Superior temporal gyrus (tissue), 1 donor: ENCODE results near the gene LAMTOR4.

Experiments
- DNase-seq: peaks from one replicate; pipeline ENCODE4 v3.0.0-alpha.2; 2016; ENCODE audit errors: extremely low spot score

The LAMTOR4 gene

GRCh38 chr7:100153708-100154535 is 5.2 kb downstream of the LAMTOR4 start:
- no peak for DNase-seq

DNA sequence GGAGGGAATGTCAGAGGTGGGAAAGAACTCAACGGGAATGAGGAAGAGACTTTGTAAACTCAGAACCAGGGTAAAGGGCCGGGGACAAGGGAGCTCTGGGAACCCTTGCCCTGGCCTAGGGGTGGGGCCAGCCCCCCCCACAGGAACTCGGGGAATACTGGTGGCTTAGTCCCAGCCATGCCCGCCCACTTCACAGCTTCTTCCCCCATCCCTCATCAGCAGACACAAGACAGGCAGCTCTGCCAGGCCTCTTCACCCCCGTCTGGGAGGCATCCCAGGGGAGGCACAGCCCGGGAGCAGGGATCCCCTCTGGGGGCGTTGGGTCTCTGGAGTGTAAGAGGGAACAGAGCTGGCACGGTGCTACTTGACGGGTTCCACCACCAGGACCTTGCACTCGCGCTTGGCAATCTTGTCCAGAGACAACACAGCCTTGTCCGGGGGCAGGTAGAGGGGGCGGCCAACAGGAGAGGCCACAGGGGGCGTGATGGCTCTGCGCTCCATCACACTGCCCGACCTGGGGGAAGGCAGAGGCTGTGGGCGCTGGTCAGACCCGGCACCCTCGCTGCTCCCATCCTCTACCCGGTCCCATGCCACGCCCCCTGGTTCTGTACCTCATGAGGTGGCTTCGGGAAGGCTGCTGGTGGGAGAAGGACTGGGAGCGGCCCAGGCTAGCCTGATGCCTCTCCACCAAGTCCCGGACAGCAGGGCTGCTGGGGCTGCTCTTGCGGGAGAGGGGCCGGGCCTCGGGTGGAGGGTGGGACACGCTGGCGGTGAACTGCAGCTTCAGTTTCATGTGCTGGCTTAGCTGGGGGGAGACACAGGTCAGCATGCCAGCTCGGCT is 6.2 kb downstream of the LAMTOR4 start:
- no peak for DNase-seq

DNA sequence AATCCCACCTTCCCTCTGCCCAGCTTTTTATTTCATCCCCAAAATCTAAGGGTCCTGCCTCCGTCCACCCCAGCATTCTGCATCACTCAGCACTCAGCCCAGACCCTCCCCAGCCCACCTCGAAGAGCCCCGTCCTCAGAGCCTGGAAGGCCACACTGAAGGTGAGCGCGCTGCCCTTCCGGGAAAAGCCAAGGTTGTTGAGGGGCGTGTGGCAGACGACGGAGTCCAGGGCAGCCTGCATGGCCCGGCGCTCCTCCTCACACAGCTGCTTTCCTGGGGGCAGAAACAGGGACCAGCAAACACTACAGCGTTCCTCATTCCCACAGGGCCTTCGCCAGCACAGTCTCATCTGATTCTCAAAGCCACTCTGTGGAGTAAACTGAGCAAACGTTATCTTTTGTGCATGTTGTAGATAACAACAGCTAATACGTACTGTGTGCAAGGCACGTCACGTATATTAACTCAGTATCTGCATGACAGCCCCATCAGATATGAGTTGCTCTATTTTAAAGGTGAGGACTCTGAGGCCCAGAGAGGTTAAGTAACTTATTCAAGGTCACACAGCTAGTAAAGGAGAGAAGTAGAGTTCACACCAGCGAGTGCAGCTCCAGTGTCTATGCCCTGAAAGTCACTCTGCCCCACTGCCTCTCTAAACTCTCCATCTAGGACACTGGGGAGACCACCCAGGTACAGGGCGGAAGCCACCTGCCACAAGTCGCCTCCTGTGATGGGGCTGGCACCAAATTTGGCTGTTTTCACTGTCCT is 7.0 kb downstream of the LAMTOR4 start:
- no peak for DNase-seq

GRCh38 chr7:100156331-100157068 is 7.8 kb downstream of the LAMTOR4 start:
- no peak for DNase-seq

DNA sequence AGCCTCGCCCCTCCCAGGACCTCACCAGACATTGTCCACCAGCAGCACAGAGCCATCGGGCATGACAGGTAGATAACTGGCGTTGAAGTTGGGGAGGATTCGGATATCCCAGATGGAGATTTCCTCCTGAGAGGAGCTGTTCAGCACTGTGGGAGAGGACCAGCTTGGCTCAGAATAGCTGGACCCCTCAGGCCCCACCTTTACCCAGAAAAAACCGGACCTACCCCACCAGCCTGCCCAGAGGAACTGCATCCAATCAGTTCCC is 8.3 kb downstream of the LAMTOR4 start:
- DNase-seq = no peak

- DNase-seq = no peak
Observed at GRCh38 chr7:100157334-100158228, 8.9 kb downstream of the LAMTOR4 start.

GRCh38 chr7:100158229-100159098 is 9.7 kb downstream of the LAMTOR4 start, which contains the start of gene TRAPPC14:
TRAPPC14 (minus strand) TSS chr7:100158723; CDS start chr7:100158499, 224 bp downstream.
- DNase-seq = peak; percentile 82

DNA sequence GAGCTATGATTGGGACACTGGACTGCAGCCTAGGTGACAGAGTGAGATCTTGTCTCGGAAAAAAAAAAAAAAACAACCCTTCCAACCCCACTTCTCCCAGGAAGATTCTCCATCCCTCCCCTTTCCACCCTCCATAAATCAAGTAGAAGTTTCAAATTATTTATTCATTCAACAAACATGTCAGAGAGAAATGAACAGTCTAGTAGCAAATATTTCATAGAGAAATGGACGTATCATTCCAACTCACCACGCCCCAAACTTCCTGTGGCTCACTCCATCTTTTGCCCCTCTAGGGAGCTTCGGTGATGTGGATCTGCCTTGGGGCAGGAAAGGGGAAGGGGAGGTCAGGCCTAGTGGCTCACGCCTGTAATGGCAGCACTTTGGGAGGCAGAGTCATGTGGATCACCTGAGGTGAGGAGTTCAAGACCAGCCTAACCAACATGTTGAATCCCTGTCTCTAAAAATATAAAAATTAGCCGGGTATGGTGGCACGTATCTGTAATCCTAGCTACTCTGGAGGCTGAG is 10.4 kb downstream of the LAMTOR4 start:
- DNase-seq = no peak

DNA sequence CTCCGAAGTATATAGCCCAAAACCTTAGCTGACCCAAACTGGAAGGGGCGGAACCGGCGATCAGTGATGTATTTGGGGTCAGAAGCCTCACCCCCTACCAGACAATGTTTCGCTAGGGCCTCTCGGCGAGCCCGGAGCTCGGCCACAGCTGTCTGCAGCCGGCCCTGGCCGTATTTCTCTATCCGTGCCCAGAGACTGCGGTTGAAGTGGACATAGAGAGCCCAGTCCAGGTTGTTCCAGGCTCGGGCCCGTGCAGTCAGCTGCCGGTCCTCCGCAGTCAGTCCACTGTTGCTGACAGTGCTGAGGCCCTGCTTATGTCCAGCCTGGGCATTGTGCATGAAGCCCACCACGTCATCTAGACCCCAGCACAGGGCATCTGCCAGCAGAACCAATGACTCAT is 11.3 kb downstream of the LAMTOR4 start:
- DNase-seq = no peak

DNA sequence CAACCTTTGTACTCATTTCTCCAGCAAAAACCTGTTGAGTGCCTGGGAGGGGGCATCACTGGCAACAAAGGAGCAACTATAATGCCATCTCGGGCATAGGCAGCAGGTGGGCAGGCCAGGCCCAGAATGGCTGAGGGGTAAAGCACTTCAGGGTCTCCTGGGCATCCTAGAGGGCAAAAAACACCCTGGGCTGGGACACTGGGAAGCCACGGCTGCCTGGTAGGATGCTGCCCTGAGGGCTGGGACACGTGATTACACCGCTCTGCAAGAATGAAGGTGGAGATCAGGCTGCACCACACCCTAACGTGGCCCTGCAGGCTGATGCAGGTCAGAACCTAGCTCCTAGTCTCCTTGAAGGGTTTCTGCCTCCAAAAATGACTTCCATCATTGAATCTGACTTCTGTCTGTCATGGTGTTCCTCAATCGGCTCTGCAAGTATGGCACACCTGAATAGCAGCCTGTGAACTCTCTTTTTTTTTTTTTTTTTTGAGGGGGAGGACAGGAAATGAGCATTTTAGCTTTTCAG is 14.4 kb downstream of the LAMTOR4 start:
- no peak for DNase-seq

DNA sequence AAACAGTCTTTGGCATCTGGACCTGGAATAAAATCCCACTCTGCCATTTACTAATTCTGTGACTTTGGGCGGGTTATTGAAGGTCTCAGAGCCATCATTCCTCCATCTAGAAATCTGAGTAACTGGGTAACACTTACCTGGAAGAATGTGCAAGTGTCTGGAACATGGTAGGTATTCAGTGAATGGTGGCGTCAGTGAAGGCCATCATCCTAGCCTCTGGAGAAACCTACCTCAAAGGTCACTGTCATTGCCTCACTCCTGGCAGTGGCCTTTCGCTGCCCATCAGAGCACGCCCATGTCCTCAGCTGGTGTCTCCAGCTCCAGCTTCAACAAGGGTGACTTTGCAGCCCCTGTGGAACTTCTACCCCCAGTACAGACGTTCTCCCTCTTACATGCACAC is 15.2 kb downstream of the LAMTOR4 start:
- no peak for DNase-seq

DNA sequence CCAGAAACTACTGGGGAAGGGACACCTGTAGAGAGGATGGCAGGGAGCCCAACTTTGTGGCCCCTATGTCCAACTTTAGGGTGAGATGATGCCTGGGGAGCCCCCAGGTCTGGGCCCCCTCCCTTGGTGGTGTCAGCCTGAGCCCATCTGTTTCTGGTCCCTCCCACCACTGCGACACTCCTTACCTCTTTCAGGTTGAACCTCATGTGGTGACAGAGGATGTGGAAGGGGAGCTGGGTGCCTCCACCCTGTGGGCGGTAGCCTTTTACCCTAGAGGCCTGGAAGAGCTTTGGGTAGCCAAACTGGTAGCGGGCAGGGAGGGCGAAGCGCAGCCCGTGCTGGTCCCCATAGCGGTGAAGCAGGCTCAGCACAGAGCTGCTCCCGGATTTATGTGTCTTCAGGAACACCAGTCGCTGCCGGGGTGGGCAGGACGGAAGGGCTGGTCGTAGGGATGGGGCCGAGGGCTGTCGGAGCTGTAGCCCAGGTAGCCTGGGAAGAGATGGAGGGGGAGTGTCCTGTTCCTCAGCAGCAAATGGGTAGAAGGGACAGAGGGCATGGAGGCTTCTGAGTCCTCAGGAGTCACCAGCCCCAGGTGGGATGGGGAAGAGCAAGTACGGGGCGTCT is 17.7 kb downstream of the LAMTOR4 start:
- no peak for DNase-seq

GRCh38 chr7:100166970-100167911 is 18.5 kb downstream of the LAMTOR4 start:
- DNase-seq = no peak

DNA sequence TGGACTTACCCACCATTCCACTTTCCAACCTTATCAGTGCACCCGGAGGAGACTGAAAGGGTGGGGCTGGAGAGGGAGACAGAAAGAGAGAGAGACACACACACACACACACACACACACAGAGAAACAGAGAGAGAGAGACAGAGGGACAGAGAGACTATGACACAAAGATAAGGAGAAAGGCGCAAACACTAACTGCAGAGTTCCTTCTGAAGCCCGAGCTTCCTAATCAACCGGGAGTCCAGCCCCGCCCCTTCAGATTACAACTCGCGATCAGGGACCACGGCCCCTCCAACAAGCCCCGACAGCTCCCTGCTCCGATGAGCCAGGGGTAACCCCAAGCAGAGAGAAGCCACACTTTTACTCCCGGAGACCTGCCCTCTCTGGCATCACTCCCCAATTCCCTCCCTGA is 19.2 kb downstream of the LAMTOR4 start:
- DNase-seq = no peak

DNA sequence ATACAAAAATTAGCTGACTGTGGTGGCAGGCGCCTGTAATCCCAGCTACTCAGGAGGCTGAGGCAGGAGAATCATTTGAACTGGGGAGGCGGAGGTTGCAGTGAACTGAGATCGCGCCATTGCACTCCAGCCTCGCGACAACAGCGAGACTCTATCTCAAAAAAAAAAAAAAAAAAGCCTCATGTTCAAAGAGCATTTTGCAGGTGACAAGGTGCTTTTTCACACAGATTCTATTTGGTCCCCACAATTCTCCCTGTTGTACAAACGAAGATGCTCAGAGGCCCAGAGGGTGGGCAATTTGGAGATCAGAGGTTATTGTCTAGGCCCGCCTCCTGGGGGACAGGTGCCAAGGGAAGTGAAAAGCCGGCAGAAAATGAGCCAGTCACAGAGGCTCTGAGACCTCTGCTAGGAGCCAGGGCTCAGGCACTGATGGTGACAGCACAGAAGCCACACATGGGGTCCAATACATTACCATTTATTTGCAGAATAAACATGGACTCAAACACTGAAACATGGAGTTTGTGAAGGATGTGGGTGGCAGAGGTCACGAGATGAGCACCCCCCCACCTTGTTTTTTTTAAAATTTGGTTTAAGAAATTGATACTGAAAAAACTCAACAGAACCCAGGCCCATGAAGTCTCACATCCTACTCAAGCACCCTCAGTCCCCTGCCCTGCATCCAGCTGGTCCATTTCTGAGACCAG is 20.6 kb downstream of the LAMTOR4 start:
- DNase-seq = no peak

DNA sequence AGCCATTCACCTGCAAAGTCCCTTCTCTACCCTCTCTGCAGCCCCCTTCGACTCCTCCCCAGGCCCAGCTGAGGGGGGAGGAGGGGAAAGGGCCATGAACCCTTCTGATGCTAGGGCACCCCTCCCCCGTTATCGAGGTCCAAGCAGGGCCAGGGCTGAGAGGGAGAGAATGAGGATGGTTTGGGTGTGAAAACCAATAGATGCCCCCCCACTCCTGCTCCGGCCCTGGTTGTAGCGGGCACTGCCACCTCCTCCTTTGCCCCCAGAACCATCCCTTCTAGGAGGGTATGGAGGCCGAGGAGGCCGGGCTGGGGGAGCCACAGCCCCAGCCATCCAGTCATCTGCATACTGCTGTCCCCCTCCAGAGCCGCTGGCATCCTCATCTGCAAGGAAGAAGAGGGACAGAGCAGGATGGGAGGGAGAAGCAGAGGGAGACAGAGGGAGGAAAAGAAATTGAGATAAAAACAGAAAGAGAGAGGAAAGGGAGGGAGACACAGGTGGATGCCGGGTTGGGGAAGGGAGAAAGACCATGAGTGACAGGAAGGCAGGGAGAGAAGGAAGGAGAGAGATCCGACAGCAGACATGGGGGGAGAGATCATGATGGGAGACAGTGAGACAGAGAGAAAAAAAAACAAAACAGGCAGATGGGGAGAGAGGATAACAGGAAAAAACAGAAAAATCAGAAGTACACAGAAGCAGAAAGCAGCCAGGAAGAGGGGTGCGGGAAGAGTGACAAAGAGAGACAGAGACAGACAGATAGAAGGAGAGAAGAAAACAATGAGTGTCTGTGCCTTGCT is 21.6 kb downstream of the LAMTOR4 start:
- DNase-seq = no peak
